Measurements from ENCODE around the gene TMEM186.

DNA sequence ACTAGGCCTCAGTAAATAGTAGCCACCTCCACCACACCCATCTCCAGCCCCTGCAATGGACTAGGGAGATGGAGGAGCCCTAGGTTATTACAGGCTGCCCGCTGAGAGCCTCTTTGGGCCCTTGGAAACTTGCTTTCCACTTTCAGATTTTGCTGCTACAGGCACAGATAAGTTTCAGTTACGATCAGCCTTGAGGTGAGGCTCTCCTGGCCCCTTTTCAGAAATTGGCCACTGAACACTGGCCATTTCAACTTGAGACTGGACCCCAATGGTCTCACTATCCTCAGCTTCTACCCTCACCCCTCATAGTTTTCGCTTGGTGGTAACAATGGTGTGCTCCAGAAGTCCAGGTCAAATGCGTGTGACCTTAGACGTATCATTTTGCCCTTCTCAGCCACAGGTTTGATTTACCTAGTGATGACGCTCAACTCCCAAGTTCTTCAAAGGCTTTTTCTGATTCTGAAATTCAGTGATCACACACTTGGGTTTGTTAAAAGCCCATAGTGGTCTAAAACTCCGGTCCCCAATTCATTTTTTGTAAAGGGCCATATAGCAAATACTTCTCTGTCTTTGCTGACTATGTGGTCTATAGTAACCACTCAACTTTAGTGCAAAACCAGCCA, 1.2 kb upstream of the TMEM186 start:
- TF ChIP-seq, protein P1, sequence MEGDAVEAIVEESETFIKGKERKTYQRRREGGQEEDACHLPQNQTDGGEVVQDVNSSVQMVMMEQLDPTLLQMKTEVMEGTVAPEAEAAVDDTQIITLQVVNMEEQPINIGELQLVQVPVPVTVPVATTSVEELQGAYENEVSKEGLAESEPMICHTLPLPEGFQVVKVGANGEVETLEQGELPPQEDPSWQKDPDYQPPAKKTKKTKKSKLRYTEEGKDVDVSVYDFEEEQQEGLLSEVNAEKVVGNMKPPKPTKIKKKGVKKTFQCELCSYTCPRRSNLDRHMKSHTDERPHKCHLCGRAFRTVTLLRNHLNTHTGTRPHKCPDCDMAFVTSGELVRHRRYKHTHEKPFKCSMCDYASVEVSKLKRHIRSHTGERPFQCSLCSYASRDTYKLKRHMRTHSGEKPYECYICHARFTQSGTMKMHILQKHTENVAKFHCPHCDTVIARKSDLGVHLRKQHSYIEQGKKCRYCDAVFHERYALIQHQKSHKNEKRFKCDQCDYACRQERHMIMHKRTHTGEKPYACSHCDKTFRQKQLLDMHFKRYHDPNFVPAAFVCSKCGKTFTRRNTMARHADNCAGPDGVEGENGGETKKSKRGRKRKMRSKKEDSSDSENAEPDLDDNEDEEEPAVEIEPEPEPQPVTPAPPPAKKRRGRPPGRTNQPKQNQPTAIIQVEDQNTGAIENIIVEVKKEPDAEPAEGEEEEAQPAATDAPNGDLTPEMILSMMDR (IDR thresholded peaks at IDR 0.05): no peak
- TF ChIP-seq POLR2A (IDR thresholded peaks at IDR 0.05): no peak

All from lower leg skin (tissue), 3 donors.